Heart left ventricle (tissue), 13 donors: Measurements from ENCODE around the gene DPY19L3.
"Not testable (repeated sequence)": the region's sequence is repeated elsewhere in the genome, so short reads cannot be mapped to it uniquely, and the experiment has no call there.

ENCODE experiments used
- POLR2A ChIP-seq, 2 donors: fragments of 450-650 bp; IDR thresholded peaks; one replicate each; pipeline ENCODE4 v1.6.1; 2017; ENCODE audit warnings: antibody characterized with exemption in 2 of 2, mild to moderate bottlenecking in 2 of 2, moderate library complexity in 2 of 2
- TF ChIP-seq, protein P1 (sequence below), 12 donors: fragments of 200-600 bp; sonication (generic) in 4 of 12; IDR thresholded peaks; one replicate each; pipeline versions ENCODE4 v1.5.0 to v1.8.0; 2018 to 2022; ENCODE audit warnings: antibody characterized with exemption in 12 of 12, mild to moderate bottlenecking in 5 of 12
- donor health status: ischemic (EF 13 %, LVEDD 7.1; RV severe dilation, severe dysfunction).
- donor health status: DM: no; HTN: yes; CAD: no.
- donor health status: DM: no; HTN: no; CAD: no.
- donor health status: ischemic (EF 25% LVEDD 6.9; RV normal size, moderate dysfunction).
- donor health status: ischemic (EF 25% LVEDD 5.7; RV mildly dilated, moderate dysfunction).
- donor health status: ischemic (EF 35%, LVEDD 5.7; RV mildly dilated, moderate dysfunction).
- donor health status: nonischemic (EF 11% LVEDD 7.7; RV severe dilation, severe dysfunction).
- donor health status: DM: yes; HTN: yes; CAD: no.
- donor health status: PGD.
- donor health status: ischemic (EF 29% LVEDD 5.4; RV normal size, mild dysfunction).
- donor health status: nonischemic (EF 23%, LVEDD 6.1; RV moderate dilation, normal function).

DNA sequence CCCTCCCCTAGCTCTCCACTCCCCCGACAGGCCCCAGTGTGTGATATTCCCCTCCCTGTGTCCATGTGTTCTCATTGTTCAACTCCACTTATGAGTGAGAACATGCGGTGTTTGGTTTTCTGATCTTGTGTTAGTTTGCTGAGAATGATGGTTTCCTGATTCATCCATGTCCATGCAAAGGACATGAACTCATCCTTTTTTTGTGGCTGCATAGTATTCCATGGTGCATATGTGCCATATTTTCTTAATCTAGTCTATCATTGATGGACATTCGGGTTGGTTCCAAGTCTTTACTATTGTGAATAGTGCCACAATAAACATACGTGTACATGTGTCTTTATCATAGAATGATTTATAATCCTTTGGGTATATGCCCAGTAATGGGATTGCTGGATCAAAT, 106.9 kb downstream of the DPY19L3 start:
- TF ChIP-seq, protein P1, sequence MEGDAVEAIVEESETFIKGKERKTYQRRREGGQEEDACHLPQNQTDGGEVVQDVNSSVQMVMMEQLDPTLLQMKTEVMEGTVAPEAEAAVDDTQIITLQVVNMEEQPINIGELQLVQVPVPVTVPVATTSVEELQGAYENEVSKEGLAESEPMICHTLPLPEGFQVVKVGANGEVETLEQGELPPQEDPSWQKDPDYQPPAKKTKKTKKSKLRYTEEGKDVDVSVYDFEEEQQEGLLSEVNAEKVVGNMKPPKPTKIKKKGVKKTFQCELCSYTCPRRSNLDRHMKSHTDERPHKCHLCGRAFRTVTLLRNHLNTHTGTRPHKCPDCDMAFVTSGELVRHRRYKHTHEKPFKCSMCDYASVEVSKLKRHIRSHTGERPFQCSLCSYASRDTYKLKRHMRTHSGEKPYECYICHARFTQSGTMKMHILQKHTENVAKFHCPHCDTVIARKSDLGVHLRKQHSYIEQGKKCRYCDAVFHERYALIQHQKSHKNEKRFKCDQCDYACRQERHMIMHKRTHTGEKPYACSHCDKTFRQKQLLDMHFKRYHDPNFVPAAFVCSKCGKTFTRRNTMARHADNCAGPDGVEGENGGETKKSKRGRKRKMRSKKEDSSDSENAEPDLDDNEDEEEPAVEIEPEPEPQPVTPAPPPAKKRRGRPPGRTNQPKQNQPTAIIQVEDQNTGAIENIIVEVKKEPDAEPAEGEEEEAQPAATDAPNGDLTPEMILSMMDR (IDR thresholded peaks at IDR 0.05) = not testable (repeated sequence)
- TF ChIP-seq POLR2A (IDR thresholded peaks at IDR 0.05) = not testable (repeated sequence)
